Measurements from ENCODE around the gene SPINK1. TPM values are rescaled to one million over a fixed set of nuclear protein-coding genes. Genes with fewer than 3 reads are reported as not detected.

The SPINK1 gene
- total and polyA plus RNA-seq, 2 of the 4 experiments (the other 2 are of a cell fraction): not detected

DNA sequence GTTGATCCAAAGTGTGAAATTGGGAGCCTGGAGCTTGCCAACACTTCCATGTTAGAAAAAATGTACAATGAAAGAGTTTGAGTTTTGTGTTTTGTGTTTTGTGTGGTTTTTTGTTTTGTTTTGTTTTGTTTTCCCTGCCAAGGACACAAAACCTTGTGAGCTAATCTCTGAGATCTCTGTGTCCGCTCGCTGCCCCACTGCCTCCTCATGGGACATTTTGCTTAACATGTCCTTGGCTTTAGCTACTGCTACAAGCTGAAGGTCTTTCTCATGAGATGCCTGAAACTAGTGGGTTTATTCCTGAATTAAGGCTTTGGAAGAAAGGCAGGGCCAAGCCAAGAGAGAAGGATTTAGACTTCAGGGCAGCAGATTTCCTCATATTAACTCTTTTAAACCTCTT is 41.7 kb downstream of the SPINK1 start:
- Histone ChIP-seq H4K91ac (ENCODE audit: insufficient read depth, low read depth, low read length) (no peak overlapping the region), H2AFZ (replicated peaks; ENCODE audit: low read length, poor library complexity) (no peak overlapping the region), H3K36me3 (ENCODE audit: control insufficient read depth, insufficient read depth, low read length) (no peaks in the 10 kb centered on the region), H3K18ac (ENCODE audit: low read depth, low read length) (no peak overlapping the region), H2BK5ac (ENCODE audit: low read depth, low read length, poor library complexity, severe bottlenecking) (no peak overlapping the region), H3K4me3 (ENCODE audit: insufficient read depth, low read depth, low read length) (no peak overlapping the region), H3K4me2 (ENCODE audit: low read depth, low read length) (no peak overlapping the region), H3K9me1 (ENCODE audit: insufficient read depth, low read length) (no peaks in the 10 kb centered on the region), H3K27ac (ENCODE audit: insufficient read depth, low read length) (no peak overlapping the region), H3K4ac (ENCODE audit: low read depth, low read length) (no peak overlapping the region), H3K14ac (replicated peaks; ENCODE audit: low read depth, low read length) (no peak overlapping the region), H2BK15ac (ENCODE audit: low read depth, low read length) (no peak overlapping the region), H3K9me3 (ENCODE audit: control insufficient read depth, insufficient read depth, low read length) (no peaks in the 10 kb centered on the region), H4K20me1 (ENCODE audit: insufficient read depth, low read length) (no peaks in the 10 kb centered on the region), H3K4me1 (ENCODE audit: control insufficient read depth, insufficient read depth, low read length) (no peaks in the 10 kb centered on the region), H2AK5ac (ENCODE audit: low read depth, low read length) (no peak overlapping the region), H2AK9ac (replicated peaks; ENCODE audit: low read depth, low read length, poor library complexity) (no peak overlapping the region), H3K23ac (ENCODE audit: low read depth, low read length) (no peak overlapping the region), H2BK20ac (ENCODE audit: low read depth, low read length) (no peak overlapping the region), H3K27me3 (ENCODE audit: control insufficient read depth, insufficient read depth, low read length) (no peaks in the 10 kb centered on the region), H3K56ac (ENCODE audit: extremely low read depth, insufficient read depth, low read length) (no peak overlapping the region), H4K5ac (ENCODE audit: low read depth, low read length) (no peak overlapping the region), H3K9ac (ENCODE audit: low read depth, low read length) (no peak overlapping the region), H3K79me1 (ENCODE audit: low read depth in 1 of 2, low read length in 2 of 2) (no peaks in the 10 kb centered on the region), H4K8ac (ENCODE audit: low read depth in 2 of 2, low read length in 2 of 2) (no peak overlapping the region), H2BK120ac (ENCODE audit: low read depth, low read length) (no peak overlapping the region)
- ATAC-seq (ENCODE audit: low read depth) (no peak), DNase-seq (no peak)
- in situ Hi-C loops (cut with MboI; ENCODE audit: low sequenced_read_pairs): no loop called here
- no TSS peak for BruUV-seq (replicated peaks)
- WGBS, 2 experiments (ENCODE audit: extremely low coverage in 2 of 2, insufficient read length in 1 of 2): no CpG with 5 or more reads among the region's 2 CpGs
- intact Hi-C loops (cut with micrococcal nuclease): no loop called here
- ChIA-PET POLR2A (ENCODE audit: unreplicated experiment) (no interaction called here), CTCF (no interaction called here)
- dilution Hi-C loops (cut with HindIII; ENCODE audit: low sequenced_read_pairs, unreplicated experiment): no loop called here
- TF ChIP-seq MAZ (IDR thresholded peaks at IDR 0.05; ENCODE audit: borderline replicate concordance, low read depth, low read length) (no peak), NFE2L2 (IDR thresholded peaks at IDR 0.05; ENCODE audit: low read depth, low read length) (no peak), FOS (IDR thresholded peaks at IDR 0.05; ENCODE audit: low read depth, low read length) (no peak)
